GM12878 (cell line): ENCODE results near the gene KRT78. TPM values are rescaled to one million over a fixed set of nuclear protein-coding genes. Genes with fewer than 3 reads are reported as not detected.

Experiments used
- ATAC-seq: fragments of 200-7000 bp; cut with Tn5 transposase; 3 replicates; pipeline ENCODE4 v1.9.1; 2020; ENCODE audit warnings: mild to moderate bottlenecking, moderate library complexity
- BruUV-seq: library from RNA; stranded (reverse); fragments of 400-500 nt; replicated peaks from 2 replicates; lab custom pipeline; 2021; lab: Mats Ljungman, UMichigan
- CTCF ChIA-PET: fragments of 300-600 bp; sonication (Branson Sonifier 250); formaldehyde crosslinking; extraction: SDS; loops from one replicate; lab custom pipeline; 2021; ENCODE audit warnings: inconsistent platforms; lab: Yijun Ruan, JAX
- POLR2A ChIA-PET: fragments of 350-600 bp; formaldehyde crosslinking; extraction: SDS; loops from one replicate; lab custom pipeline; 2021; ENCODE audit warnings: inconsistent platforms; lab: Charles Lee
- RAD21 ChIA-PET: fragments of 300-600 bp; sonication (Branson Sonifier 250); formaldehyde crosslinking; loops from one replicate; lab custom pipeline; 2023; ENCODE audit warnings: antibody characterized with exemption; ENCODE audit not compliant: unreplicated experiment; lab: Charles Lee
- SMC1A ChIA-PET: fragments of 300-600 bp; sonication (Branson Sonifier 250); formaldehyde crosslinking; loops from one replicate; lab custom pipeline; 2023; ENCODE audit not compliant: unreplicated experiment, uncharacterized antibody; lab: Charles Lee
- DNase-seq: peaks from one replicate; pipeline ENCODE4 v3.0.0-alpha.2; 2011; ENCODE audit warnings: low read depth, low spot score
- FAIRE-seq: peaks from 3 replicates; lab custom pipeline; 2011; peaks lifted over from hg19 to GRCh38; lab: Jason Lieb, UNC
- H2AFZ ChIP-seq: 2 replicates; pipeline ENCODE4 v1.6.0; 2011; ENCODE audit warnings: low read depth, low read length, control low read depth; ENCODE audit not compliant: control insufficient read depth
- H3K27ac ChIP-seq: 2 replicates; pipeline ENCODE4 v1.5.1; 2011; ENCODE audit warnings: control low read depth; ENCODE audit not compliant: control insufficient read depth, insufficient read depth
- H3K27me3 ChIP-seq, 2 experiments: replicated peaks in 1 of 2; 2 replicates each; pipeline versions ENCODE4 v1.6.0 to v1.6.1; 2011; ENCODE audit warnings: low read length in 1 of 2; ENCODE audit not compliant: control insufficient read depth in 2 of 2, insufficient read depth in 2 of 2
- H3K36me3 ChIP-seq, 2 experiments: 2 replicates each; pipeline ENCODE4 v1.5.1; 2011; ENCODE audit warnings: low read length in 1 of 2; ENCODE audit not compliant: control insufficient read depth in 2 of 2, insufficient read depth in 2 of 2
- H3K4me1 ChIP-seq: 2 replicates; pipeline ENCODE4 v1.6.1; 2011; ENCODE audit warnings: mild to moderate bottlenecking, low read length, moderate library complexity, mixed read lengths; ENCODE audit not compliant: control insufficient read depth, insufficient read depth
- H3K4me2 ChIP-seq: 2 replicates; pipeline ENCODE4 v1.6.0; 2011; ENCODE audit warnings: control low read depth; ENCODE audit not compliant: control insufficient read depth, insufficient read depth
- H3K4me3 ChIP-seq: fragments of 200-600 bp; sonication (generic); 2 replicates; pipeline ENCODE4 v1.5.1; 2016
- H3K79me2 ChIP-seq: 2 replicates; pipeline ENCODE4 v1.6.0; 2011; ENCODE audit warnings: low read length; ENCODE audit not compliant: control insufficient read depth, insufficient read depth
- H3K9ac ChIP-seq: 2 replicates; pipeline ENCODE4 v1.8.0; 2011; ENCODE audit warnings: low read length, control low read depth, mixed read lengths; ENCODE audit not compliant: control insufficient read depth, insufficient read depth
- H3K9me3 ChIP-seq: replicated peaks from 3 replicates; pipeline ENCODE4 v1.5.1; 2011; ENCODE audit warnings: mild to moderate bottlenecking, low read length; ENCODE audit not compliant: control insufficient read depth, insufficient read depth
- H4K20me1 ChIP-seq: 2 replicates; pipeline ENCODE4 v1.6.0; 2011; ENCODE audit not compliant: control insufficient read depth, insufficient read depth
- ATF3 ChIP-seq: IDR thresholded peaks from 2 replicates; pipeline ENCODE4 v1.6.1; 2011; ENCODE audit warnings: low read depth, mild to moderate bottlenecking, low read length, moderate library complexity, borderline replicate concordance; ENCODE audit errors: extremely low read depth
- BRCA1 ChIP-seq: IDR thresholded peaks from 2 replicates; pipeline ENCODE4 v1.6.1; 2011; ENCODE audit warnings: low read depth, low read length, improper control_type of control experiment
- CHD1 ChIP-seq: IDR thresholded peaks from 2 replicates; pipeline ENCODE4 v1.6.1; 2012; ENCODE audit warnings: low read depth, low read length, improper control_type of control experiment
- CTCF ChIP-seq, 3 experiments: IDR thresholded peaks in 2 of 3; conservative IDR thresholded peaks in 1 of 3; 2 replicates each; pipeline ENCODE4 v1.5.1; 2011; ENCODE audit warnings: low read depth in 3 of 3, low read length in 3 of 3, mild to moderate bottlenecking in 3 of 3, control low read depth in 2 of 3, moderate library complexity in 2 of 3, inconsistent platforms in 1 of 3, mixed read lengths in 1 of 3; ENCODE audit not compliant: control insufficient read depth in 2 of 3, insufficient read depth in 1 of 3; ENCODE audit errors: extremely low read depth in 1 of 3
- FOXK2 ChIP-seq: fragments of 450-650 bp; IDR thresholded peaks from 2 replicates; pipeline ENCODE4 v1.6.1; 2017; ENCODE audit warnings: mild to moderate bottlenecking, moderate library complexity
- MAX ChIP-seq: IDR thresholded peaks from 2 replicates; pipeline ENCODE4 v1.6.1; 2012; ENCODE audit warnings: low read depth, low read length, improper control_type of control experiment
- POLR2AphosphoS2 ChIP-seq: IDR thresholded peaks from 2 replicates; pipeline ENCODE4 v1.6.1; 2011; ENCODE audit warnings: low read depth, mild to moderate bottlenecking, low read length, improper control_type of control experiment, moderate library complexity
- RFX5 ChIP-seq: IDR thresholded peaks from 2 replicates; pipeline ENCODE4 v1.6.1; 2011; ENCODE audit warnings: low read depth, low read length, improper control_type of control experiment
- SREBF1 ChIP-seq: IDR thresholded peaks from 2 replicates; pipeline ENCODE4 v1.6.1; 2012; ENCODE audit warnings: mild to moderate bottlenecking, low read length
- ZNF687 ChIP-seq: fragments of 450-650 bp; IDR thresholded peaks from 2 replicates; pipeline ENCODE4 v1.6.1; 2017; ENCODE audit warnings: mild to moderate bottlenecking, moderate library complexity
- WGBS: methylation state at CpG from one replicate; pipeline ENCODE4 v1.1.6; 2016; ENCODE audit warnings: low lambda C conversion rate; ENCODE audit not compliant: insufficient replicate concordance, insufficient coverage; ENCODE audit errors: missing lambda C conversion rate; 5-methylcytosine and 5-hydroxymethylcytosine counted together
- in situ Hi-C: fragments of 300-500 bp; cut with MboI; formaldehyde crosslinking; loops from 9 replicates; pipeline ENCODE4 v1.14.3; 2018; ENCODE audit warnings: mixed read lengths
- intact Hi-C: fragments of 100-400 bp; cut with micrococcal nuclease; formaldehyde crosslinking; loops from one replicate; pipeline ENCODE4 v1.14.2; 2022; ENCODE audit not compliant: unreplicated experiment
- polyA plus RNA-seq, 11 experiments: library from polyadenylated mRNA; depleted of rRNA in 4 of 11; unstranded in 6 of 11; stranded (reverse) in 5 of 11; fragments of >200 nt; fragmentation: Nextera tagmentation in 4 of 11; fragmentation: Illumina TruSeq in 1 of 11; extraction: Ambion mirVana in 4 of 11; extraction: Trizol in 1 of 11; gene quantifications; 1 replicate in 1 of 11; 2 replicates in 10 of 11; pipeline versions ENCODE4 v1.2.1 to v1.2.3, GENCODE V29; 2011 to 2016; ENCODE audit warnings: inconsistent platforms in 2 of 11, missing spikeins in 2 of 11, low read depth in 1 of 11
- total RNA-seq, 4 experiments: library from RNA; depleted of rRNA in 3 of 4; stranded (reverse); fragments of >200 nt in 3 of 4; fragmentation: Illumina TruSeq in 1 of 4; extraction: Trizol in 1 of 4; gene quantifications; 2 replicates each; pipeline versions ENCODE4 v1.2.1 to v1.2.3, GENCODE V29; 2013 to 2021

KRT78 gene
- total and polyA plus RNA-seq, 10 of the 15 experiments (the other 5 are each of a cell fraction or from before 2014, with no cell fraction given): 0.07 TPM; not detected in 9

GRCh38 chr12:52892207-52892852 lies 43.5 kb upstream of the KRT78 start:
- ChIA-PET CTCF (interaction anchor here (2.8 kb wide), 1 partner anchor 87 kb away, joined by 7 read pairs; no protein-coding TSS in a partner anchor), RAD21 (no interaction called here), POLR2A (no interaction called here), SMC1A (interaction anchor here (0.5 kb wide), 1 partner anchor 193 kb away, joined by 3 read pairs; no protein-coding TSS in a partner anchor)
- Histone ChIP-seq H3K4me3 (no peak overlapping the region), H3K4me1 (no peaks in the 10 kb centered on the region), H3K79me2 (no peaks in the 10 kb centered on the region), H3K9me3 (no peaks in the 10 kb centered on the region), H3K27ac (no peak overlapping the region), H4K20me1 (no peaks in the 10 kb centered on the region), H3K9ac (no peak overlapping the region), H3K36me3 (no peaks in the 10 kb centered on the region), H2AFZ (no peak overlapping the region), H3K27me3 (no peaks in the 10 kb centered on the region), H3K4me2 (no peak overlapping the region)
- BruUV-seq: no TSS peak
- in situ Hi-C loops (no loop called here), intact Hi-C loops (no loop called here)
- TF ChIP-seq POLR2AphosphoS2 (no peak), ATF3 (no peak)
- 50% methylated on average over 7 of the region's 7 CpGs for WGBS
- no peak for FAIRE-seq
- no peak for ATAC-seq
- DNase-seq: no peak

- no peaks in the 10 kb centered on the region for H3K36me3 ChIP-seq
- H3K4me1 ChIP-seq: no peaks in the 10 kb centered on the region
- no peak overlapping the region for H3K27ac ChIP-seq
- H3K9ac ChIP-seq: no peak overlapping the region
- in situ Hi-C loops (no loop called here), intact Hi-C loops (no loop called here)
- ChIA-PET SMC1A (no interaction called here), RAD21 (no interaction called here), CTCF (no interaction called here), POLR2A (no interaction called here)
- no peaks in the 10 kb centered on the region for H3K79me2 ChIP-seq
- WGBS: 43% methylated on average over 2 of the region's 2 CpGs
- H2AFZ ChIP-seq: no peak overlapping the region
- no peak for ATAC-seq
- no peak overlapping the region for H3K4me3 ChIP-seq
- H3K9me3 ChIP-seq: no peaks in the 10 kb centered on the region
- no peaks in the 10 kb centered on the region for H3K27me3 ChIP-seq
- no peaks in the 10 kb centered on the region for H4K20me1 ChIP-seq
- no peak overlapping the region for H3K4me2 ChIP-seq
- FAIRE-seq: no peak
- DNase-seq: no peak
- BruUV-seq: no TSS peak
- TF ChIP-seq RFX5: no peak
- no peak for TF ChIP-seq CTCF (IDR thresholded peaks at IDR 0.05 in 2 of 3, conservative IDR thresholded peaks at IDR 0.05 in 1 of 3; ENCODE audit: control insufficient read depth in 2 of 3, extremely low read depth in 1 of 3, insufficient read depth in 1 of 3, low read depth in 3 of 3, low read length in 3 of 3)
- no peak for TF ChIP-seq SREBF1
- TF ChIP-seq MAX: no peak
- no peak for TF ChIP-seq BRCA1
- TF ChIP-seq ZNF687: no peak
- TF ChIP-seq CHD1: no peak
- no peak for TF ChIP-seq FOXK2
Observed at GRCh38 chr12:52891044-52891443, 42.2 kb upstream of the KRT78 start.
